AG04449 (cell line): Measurements from ENCODE around the gene CRTC1.

Experiments
- CTCF ChIA-PET: fragments of 350-600 bp; formaldehyde crosslinking; extraction: SDS; loops from one replicate; lab custom pipeline; 2021; ENCODE audit warnings: antibody characterized with exemption; lab: Yijun Ruan, JAX
- POLR2A ChIA-PET: fragments of 400-600, 350-600 bp; formaldehyde crosslinking; extraction: SDS; loops from one replicate; lab custom pipeline; 2020; ENCODE audit warnings: antibody characterized with exemption, inconsistent platforms; lab: Yijun Ruan, JAX
- DNase-seq: peaks from one replicate; pipeline ENCODE4 v3.0.0-alpha.2; 2010; ENCODE audit warnings: low read depth, low spot score
- H3K4me3 ChIP-seq: 2 replicates; pipeline ENCODE4 v1.5.1; 2011; ENCODE audit warnings: low read depth, mild to moderate bottlenecking, control low read depth, low read length
- CTCF ChIP-seq: IDR thresholded peaks from one replicate; pipeline ENCODE4 v1.5.1; 2011; ENCODE audit warnings: mild to moderate bottlenecking, moderate library complexity, low read length, control low read depth, inconsistent platforms; ENCODE audit not compliant: insufficient read depth; ENCODE audit errors: missing control alignments

Gene CRTC1

GRCh38 chr19:18768997-18769891 is 85.8 kb downstream of the CRTC1 start:
- ChIA-PET POLR2A (no interaction called here), CTCF (interaction anchor here (0.9 to 1.5 kb wide), 2 partner anchors 11 to 78 kb away, joined by 4 read pairs; no protein-coding TSS in a partner anchor)
- DNase-seq, result no peak

GRCh38 chr19:18769989-18770528 is 86.6 kb downstream of the CRTC1 start:
- POLR2A ChIA-PET, result no interaction called here

More at GRCh38 chr19:18768997-18769891, 85.8 kb downstream of the CRTC1 start:
- TF ChIP-seq CTCF, result no peak
- H3K4me3 ChIP-seq, result no peak overlapping the region

GRCh38 chr19:18770663-18771327 is 87.3 kb downstream of the CRTC1 start:
- DNase-seq, result no peak
- ChIA-PET CTCF (interaction anchor here (0.5 kb wide), 1 partner anchor 76 kb away, joined by 3 read pairs; no protein-coding TSS in a partner anchor), POLR2A (no interaction called here)
- no peak for TF ChIP-seq CTCF
- no peak overlapping the region for H3K4me3 ChIP-seq

More at GRCh38 chr19:18769989-18770528, 86.6 kb downstream of the CRTC1 start:
- DNase-seq, result no peak
- H3K4me3 ChIP-seq, result no peak overlapping the region
- CTCF ChIA-PET, result interaction anchor here (1.5 kb wide), 1 partner anchor 77 kb away, joined by 4 read pairs; no protein-coding TSS in a partner anchor
- no peak for TF ChIP-seq CTCF

GRCh38 chr19:18771328-18772242 is 88.1 kb downstream of the CRTC1 start:
- no peak for DNase-seq
- TF ChIP-seq CTCF, result peak; percentile 23
- H3K4me3 ChIP-seq, result no peak overlapping the region
- CTCF ChIA-PET, result interaction anchor here (0.5 to 1.1 kb wide), 2 partner anchors 13 to 76 kb away, joined by 3 read pairs; no protein-coding TSS in a partner anchor
- POLR2A ChIA-PET, result no interaction called here

- no peak for TF ChIP-seq CTCF
- ChIA-PET CTCF (interaction anchor here (1.1 to 1.5 kb wide), 3 partner anchors 11 to 179 kb away, joined by 3 read pairs; no protein-coding TSS in a partner anchor), POLR2A (interaction anchor here (0.8 kb wide), 1 partner anchor 9 kb away, joined by 3 read pairs; no protein-coding TSS in a partner anchor)
- DNase-seq, result no peak
- no peak overlapping the region for H3K4me3 ChIP-seq
Observed at GRCh38 chr19:18772620-18773587, 89.4 kb downstream of the CRTC1 start.
